SK-N-SH (cell line): ENCODE measurements around the gene MARCHF5. TPM values are rescaled to one million over a fixed set of nuclear protein-coding genes. Genes with fewer than 3 reads are reported as not detected.

Experiments
- CTCF ChIA-PET: fragments of 300-600, 350-600 bp; formaldehyde crosslinking; extraction: SDS; loops from one replicate; lab custom pipeline; 2021; lab: Yijun Ruan, JAX
- POLR2A ChIA-PET: fragments of 350-600 bp; sonication (Branson Sonifier 250); formaldehyde crosslinking; extraction: SDS; loops from one replicate; lab custom pipeline; 2020; ENCODE audit warnings: antibody characterized with exemption, inconsistent platforms; lab: Yijun Ruan, JAX
- DNase-seq: peaks from one replicate; pipeline ENCODE4 v3.0.0; 2012
- H2AFZ ChIP-seq: fragments of 200-600 bp; sonication (generic); 2 replicates; pipeline ENCODE4 v1.8.1; 2016; ENCODE audit warnings: antibody characterized with exemption, mild to moderate bottlenecking, low read depth
- H3F3A ChIP-seq: fragments of 200-600 bp; sonication (generic); replicated peaks from 2 replicates; pipeline ENCODE3; 2016; ENCODE audit warnings: antibody characterized with exemption, mild to moderate bottlenecking; ENCODE audit not compliant: insufficient read depth
- H3K27ac ChIP-seq, 2 experiments: fragments of 200-500 bp in 1 of 2; fragments of 200-600 bp in 1 of 2; sonication (Bioruptor generic) in 1 of 2; sonication (generic), shearing (Covaris generic) in 1 of 2; 2 replicates each; pipeline versions ENCODE4 v1.5.1 to v1.6.1; 2014 to 2016; ENCODE audit warnings: low read depth in 2 of 2, inconsistent platforms in 1 of 2, low read length in 1 of 2, mild to moderate bottlenecking in 1 of 2, mixed read lengths in 1 of 2
- H3K27me3 ChIP-seq: fragments of 200-600 bp; sonication (generic), shearing (Covaris generic); 2 replicates; pipeline ENCODE4 v1.6.1; 2016; ENCODE audit warnings: mixed run types; ENCODE audit not compliant: insufficient read depth
- H3K36me3 ChIP-seq, 2 experiments: fragments of 200-500 bp in 1 of 2; fragments of 200-600 bp in 1 of 2; sonication (Bioruptor generic) in 1 of 2; sonication (generic) in 1 of 2; replicated peaks in 1 of 2; 2 replicates each; pipeline versions ENCODE3 to v1.5.1; 2014 to 2016; ENCODE audit warnings: low read length in 1 of 2, mild to moderate bottlenecking in 1 of 2; ENCODE audit not compliant: insufficient read depth in 2 of 2, control insufficient read depth in 1 of 2
- H3K4me1 ChIP-seq, 2 experiments: fragments of 200-500 bp in 1 of 2; fragments of 200-600 bp in 1 of 2; sonication (Bioruptor generic) in 1 of 2; sonication (generic), shearing (Covaris generic) in 1 of 2; 2 replicates each; pipeline versions ENCODE4 v1.5.1 to v1.6.1; 2014 to 2016; ENCODE audit warnings: low read depth in 1 of 2, low read length in 1 of 2, mixed run types in 1 of 2; ENCODE audit not compliant: insufficient read depth in 2 of 2, control insufficient read depth in 1 of 2
- H3K4me2 ChIP-seq: fragments of 200-600 bp; sonication (generic), shearing (Covaris generic); 2 replicates; pipeline ENCODE4 v1.6.1; 2017; ENCODE audit warnings: mixed run types
- H3K4me3 ChIP-seq, 2 experiments: fragments of 200-500 bp in 1 of 2; fragments of 200-600 bp in 1 of 2; sonication (Bioruptor generic) in 1 of 2; sonication (generic), shearing (Covaris generic) in 1 of 2; 2 replicates each; pipeline versions ENCODE4 v1.5.1 to v1.8.1; 2014 to 2016; ENCODE audit warnings: low read depth in 2 of 2, inconsistent platforms in 1 of 2, low read length in 1 of 2, mild to moderate bottlenecking in 1 of 2, mixed read lengths in 1 of 2, moderate library complexity in 1 of 2
- H3K79me2 ChIP-seq: fragments of 200-600 bp; sonication (generic); 2 replicates; pipeline ENCODE4 v1.8.1; 2017; ENCODE audit warnings: mild to moderate bottlenecking; ENCODE audit not compliant: insufficient read depth
- H3K9ac ChIP-seq: fragments of 200-600 bp; sonication (generic); 2 replicates; pipeline ENCODE4 v1.6.1; 2017; ENCODE audit warnings: mixed run types
- H3K9me2 ChIP-seq: fragments of 200-600 bp; sonication (generic); 2 replicates; pipeline ENCODE4 v1.6.1; 2017; ENCODE audit warnings: mixed run types
- H3K9me3 ChIP-seq: fragments of 200-600 bp; sonication (generic); 2 replicates; pipeline ENCODE4 v1.6.1; 2017; ENCODE audit warnings: mixed run types, mild to moderate bottlenecking, moderate library complexity
- H4K20me1 ChIP-seq: fragments of 200-600 bp; sonication (generic); 2 replicates; pipeline ENCODE4 v1.6.1; 2017; ENCODE audit warnings: mild to moderate bottlenecking, mixed run types; ENCODE audit not compliant: insufficient read depth
- CHD2 ChIP-seq: fragments of 150-350 bp; IDR thresholded peaks from 2 replicates; pipeline ENCODE4 v1.6.1; 2018; ENCODE audit warnings: low read length; ENCODE audit not compliant: partially characterized antibody
- CTCF ChIP-seq: fragments of 200-600 bp; sonication (generic); IDR thresholded peaks from 2 replicates; pipeline ENCODE4 v1.6.1; 2017; ENCODE audit warnings: antibody characterized with exemption, mild to moderate bottlenecking, moderate library complexity
- ELF1 ChIP-seq: IDR thresholded peaks from 2 replicates; pipeline ENCODE4 v1.4.0; 2012
- EP300 ChIP-seq, 2 experiments: IDR thresholded peaks; 2 replicates each; pipeline versions ENCODE4 v1.4.0 to v1.6.1; 2012; ENCODE audit warnings: borderline replicate concordance in 1 of 2, low read depth in 1 of 2, low read length in 1 of 2
- FOXM1 ChIP-seq: IDR thresholded peaks from 2 replicates; pipeline ENCODE4 v1.4.0; 2012; ENCODE audit warnings: low read depth, mild to moderate bottlenecking
- GABPA ChIP-seq: IDR thresholded peaks from 2 replicates; pipeline ENCODE4 v1.4.0; 2012; ENCODE audit warnings: low read depth, mild to moderate bottlenecking
- GATA2 ChIP-seq: sonication (generic); formaldehyde crosslinking; IDR thresholded peaks from 2 replicates; pipeline ENCODE4 v1.5.0; 2020; ENCODE audit warnings: mild to moderate bottlenecking, missing genetic modification reagents
- JUND ChIP-seq: IDR thresholded peaks from 2 replicates; pipeline ENCODE4 v1.4.0; 2012
- MEF2A ChIP-seq: IDR thresholded peaks from 2 replicates; pipeline ENCODE4 v1.4.0; 2012; ENCODE audit warnings: low read depth, borderline replicate concordance
- MXI1 ChIP-seq: IDR thresholded peaks from 2 replicates; pipeline ENCODE4 v1.6.1; 2012; ENCODE audit warnings: mild to moderate bottlenecking, low read depth, low read length, improper control_type of control experiment
- NFIC ChIP-seq: IDR thresholded peaks from 2 replicates; pipeline ENCODE4 v1.4.0; 2012; ENCODE audit warnings: borderline replicate concordance
- NRF1 ChIP-seq: IDR thresholded peaks from 2 replicates; pipeline ENCODE4 v1.6.1; 2012; ENCODE audit warnings: low read depth, mild to moderate bottlenecking, low read length
- POLR2AphosphoS5 ChIP-seq: IDR thresholded peaks from 2 replicates; pipeline ENCODE4 v1.6.1; 2012; ENCODE audit warnings: low read depth, low read length
- RAD21 ChIP-seq: IDR thresholded peaks from 2 replicates; pipeline ENCODE4 v1.6.1; 2012; ENCODE audit warnings: mild to moderate bottlenecking, low read length
- RCOR1 ChIP-seq: fragments of 150-350 bp; IDR thresholded peaks from 2 replicates; pipeline ENCODE4 v1.6.1; 2017; ENCODE audit warnings: antibody characterized with exemption, low read length
- RFX5 ChIP-seq: IDR thresholded peaks from 2 replicates; pipeline ENCODE4 v1.6.1; 2012; ENCODE audit warnings: mild to moderate bottlenecking, improper control_type of control experiment, low read length
- RXRA ChIP-seq: IDR thresholded peaks from 2 replicates; pipeline ENCODE4 v1.4.0; 2012; ENCODE audit warnings: low read depth, mild to moderate bottlenecking, borderline replicate concordance
- TAF1 ChIP-seq: IDR thresholded peaks from 2 replicates; pipeline ENCODE4 v1.6.1; 2012; ENCODE audit warnings: low read depth, mild to moderate bottlenecking, low read length, moderate library complexity, borderline replicate concordance
- YY1 ChIP-seq: IDR thresholded peaks from 2 replicates; pipeline ENCODE4 v1.4.0; 2012; ENCODE audit warnings: low read depth, mild to moderate bottlenecking
- WGBS: methylation state at CpG from one replicate; pipeline ENCODE4 v1.1.6; 2017; ENCODE audit warnings: low lambda C conversion rate; 5-methylcytosine and 5-hydroxymethylcytosine counted together
- polyA plus RNA-seq, 3 experiments: library from polyadenylated mRNA; depleted of rRNA; stranded (reverse); fragments of >200 nt; gene quantifications; 2 replicates each; pipeline ENCODE4 v1.2.3, GENCODE V29; 2012

MARCHF5 gene
- 24.2 and 32.0 TPM in 2 replicates for polyA plus RNA-seq (2012; rRNA removed)
- 40.8 and 46.1 TPM in 2 replicates for polyA plus RNA-seq (2012; cell fraction: cytosol; rRNA removed)
- polyA plus RNA-seq (2012; cell fraction: nucleus; rRNA removed), result 10.5 and 38.3 TPM in 2 replicates

DNA sequence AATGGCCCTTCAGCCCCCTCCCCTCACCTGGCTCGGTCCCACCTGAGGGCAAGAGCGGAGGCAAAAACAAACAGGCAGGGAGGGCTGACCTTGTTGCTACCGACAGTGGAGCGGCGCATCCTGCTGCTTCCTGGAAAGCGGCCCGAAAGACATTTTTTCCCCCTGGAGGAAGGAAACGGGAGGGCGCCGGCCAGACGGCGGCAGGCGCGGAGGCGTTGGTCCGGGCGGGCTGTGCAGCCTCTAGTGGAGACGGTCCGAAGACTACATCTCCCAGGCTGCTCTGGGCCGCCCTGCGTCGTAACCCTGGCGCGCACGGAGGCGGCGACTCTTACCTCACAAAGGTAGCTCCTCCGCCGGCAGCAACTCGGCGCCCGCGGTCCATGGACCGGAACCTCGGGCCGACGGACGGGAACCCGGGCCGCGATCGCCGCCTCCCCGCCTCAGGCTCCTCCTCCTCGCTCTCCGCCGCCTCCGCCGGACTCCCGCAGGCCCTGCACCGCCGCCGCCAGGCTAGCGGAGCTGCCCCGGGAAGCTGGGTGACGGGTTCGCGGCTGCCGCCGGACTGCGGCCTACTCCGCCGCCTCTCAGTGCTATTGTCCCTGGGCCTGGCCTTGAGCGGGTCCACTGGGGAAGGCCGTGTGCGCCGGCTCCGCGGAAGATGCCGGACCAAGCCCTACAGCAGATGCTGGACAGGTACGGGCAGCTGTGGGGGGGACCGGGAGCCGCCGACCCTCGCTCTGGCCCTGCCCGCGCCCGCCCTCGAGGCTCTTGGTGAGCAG is at the start of gene MARCHF5, which contains the start of gene CPEB3:
Gene MARCHF5 (plus strand): TSS at position 331 of the 779 bp plus-strand sequence. CDS start 328 bp downstream, at position 659.
Gene CPEB3 (minus strand): TSS at position 242 of the 779 bp plus-strand sequence. CDS start 50,728 bp downstream, outside the sequence.
- CTCF ChIA-PET, result interaction anchor here (0.6 to 4.1 kb wide), 15 partner anchors 12 to 205 kb away, joined by 3 to 51 read pairs (median 4); no protein-coding TSS in a partner anchor
- H3K9me2 ChIP-seq, result no peaks in the 10 kb centered on the region
- peaks cover 7 to 19% of the 10 kb centered on the region in 2 experiments for H3K36me3 ChIP-seq
- peak within 1 kb of the TSS; percentile 95 to 98 for H3K4me3 ChIP-seq
- H3K4me2 ChIP-seq, result peak within 1 kb of the TSS; percentile 93
- TF ChIP-seq RAD21 (peak; percentile 35), ELF1 (peak; percentile 48), NRF1 (peak; percentile 66), CTCF (peak; percentile 57), RXRA (no peak), RFX5 (no peak), MXI1 (peak; percentile 55), CHD2 (peak; percentile 60), GATA2 (CRISPR knock-in tag) (no peak), EP300 (IDR thresholded peaks at IDR 0.05; ENCODE audit: borderline replicate concordance in 1 of 2, low read depth in 1 of 2, low read length in 1 of 2) (peak in 1 of 2 experiments; percentile 28; a peak in 1 of 4 replicates), FOXM1 (no peak), RCOR1 (no peak), POLR2AphosphoS5 (no peak; the same call in 1 of the 2 replicates), TAF1 (0 out of 2 replicates have a peak, but pooled peaks have one; percentile 14), YY1 (peak; percentile 40; the same call in 1 of the 2 replicates), MEF2A (no peak), GABPA (peak; percentile 61), JUND (no peak), NFIC (peak; percentile 53; the same call in 1 of the 2 replicates)
- peak within 1 kb of the TSS; percentile 77 to 87 for H3K27ac ChIP-seq
- H3K27me3 ChIP-seq, result no peaks in the 10 kb centered on the region
- H3K9ac ChIP-seq, result peak within 1 kb of the TSS; percentile 97
- peak; percentile 96 for DNase-seq
- peaks cover 13% of the 10 kb centered on the region for H3F3A ChIP-seq
- no peaks in the 10 kb centered on the region for H3K9me3 ChIP-seq
- 3% methylated on average over 23 of the region's 79 CpGs for WGBS
- peaks cover 33% of the 10 kb centered on the region for H4K20me1 ChIP-seq
- peaks cover 4% of the 10 kb centered on the region in 2 experiments; a peak in 2 of 4 replicates for H3K4me1 ChIP-seq
- peak within 1 kb of the TSS; percentile 95 for H2AFZ ChIP-seq
- POLR2A ChIA-PET, result interaction anchor here (0.6 to 1.6 kb wide), 4 partner anchors 38 to 61 kb away, joined by 3 to 7 read pairs (median 6); no protein-coding TSS in a partner anchor
- H3K79me2 ChIP-seq, result peaks cover 69% of the 10 kb centered on the region
